ENCODE measurements around the gene ZNF148. TPM values are rescaled to one million over a fixed set of nuclear protein-coding genes. Genes with fewer than 3 reads are reported as not detected.

ZNF148 gene
- total RNA-seq, 1 donor, result 15.6 TPM

DNA sequence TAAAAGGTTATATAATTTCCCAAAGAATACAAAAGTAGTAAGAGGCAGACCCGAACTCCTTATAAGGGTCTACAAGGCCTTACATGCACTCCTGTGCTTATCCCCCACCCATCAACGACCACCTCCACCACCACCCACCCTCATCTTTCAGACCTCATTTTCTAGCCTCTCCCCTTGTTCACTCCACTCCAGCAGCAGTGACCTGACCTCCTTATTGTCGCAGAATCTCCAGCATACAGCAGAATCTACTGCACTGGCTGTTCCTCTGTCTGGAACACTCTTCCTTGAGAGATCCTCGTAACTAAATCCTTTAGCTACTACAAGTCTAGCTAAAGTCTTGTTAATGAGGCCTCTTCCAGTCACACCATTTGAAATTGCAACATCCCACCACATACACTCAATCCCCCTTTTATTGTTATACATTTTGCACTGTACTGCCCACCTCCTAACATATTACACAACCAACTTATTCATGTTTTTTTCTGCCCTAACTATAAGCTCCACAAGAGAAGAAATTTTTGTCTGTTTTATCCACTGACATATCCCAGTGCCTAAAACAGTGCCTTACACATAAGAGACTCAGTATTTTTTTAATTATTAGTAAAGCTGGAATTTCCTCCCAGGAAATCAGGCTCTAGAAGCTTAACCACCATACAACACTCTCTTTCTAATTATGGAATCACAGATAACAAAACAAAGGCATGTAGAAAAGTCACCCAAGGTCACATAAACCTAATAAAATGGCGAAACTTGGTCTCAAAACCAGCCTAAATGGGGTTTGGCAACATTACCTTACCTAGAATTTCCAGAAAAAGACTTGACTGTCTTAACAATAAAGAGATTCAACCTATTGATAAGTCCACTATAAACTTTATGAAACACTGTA is 40.2 kb downstream of the ZNF148 start:
- no peak for DNase-seq (ENCODE audit: low read depth in 2 of 3, low spot score in 2 of 3)

DNA sequence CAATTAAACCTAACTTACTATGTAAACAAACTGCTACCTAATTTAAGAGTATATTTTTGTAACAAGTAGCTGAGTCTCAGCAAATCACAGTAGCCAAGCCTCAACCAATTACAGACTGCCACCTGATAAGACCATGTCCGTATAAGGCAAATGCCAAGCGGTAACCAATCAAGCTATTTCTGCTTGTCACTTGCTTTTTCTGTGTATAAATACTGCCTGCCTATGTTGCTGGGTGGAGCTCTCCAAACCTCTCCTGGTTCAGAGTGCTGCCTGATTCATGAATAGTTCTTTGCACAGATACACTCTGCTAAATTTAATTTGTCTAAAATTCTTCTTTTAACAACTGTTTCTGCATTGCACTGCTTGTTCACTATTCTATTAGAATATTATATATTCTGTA is 42.6 kb downstream of the ZNF148 start:
- DNase-seq (ENCODE audit: low read depth in 2 of 3, low spot score in 2 of 3), result no peak

DNA sequence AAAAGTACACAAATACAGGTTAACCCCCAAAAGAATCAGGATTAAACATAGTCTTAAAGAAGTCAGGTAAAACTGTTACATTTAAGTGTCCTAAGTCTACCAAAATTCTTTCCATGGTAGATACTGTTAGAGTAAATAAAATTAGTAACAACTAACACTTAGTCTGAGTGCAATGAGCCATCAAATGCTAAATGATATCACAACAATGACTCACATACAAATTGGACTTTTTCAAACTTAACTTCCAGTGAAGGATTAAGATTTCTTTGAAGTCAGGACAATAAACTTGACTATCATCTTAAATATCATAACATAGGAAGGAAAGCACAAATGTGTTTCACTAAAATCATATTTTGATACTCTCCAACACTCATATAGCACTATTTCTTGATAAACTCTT is 43.9 kb downstream of the ZNF148 start:
- no peak for DNase-seq (ENCODE audit: low read depth in 2 of 3, low spot score in 2 of 3)

DNA sequence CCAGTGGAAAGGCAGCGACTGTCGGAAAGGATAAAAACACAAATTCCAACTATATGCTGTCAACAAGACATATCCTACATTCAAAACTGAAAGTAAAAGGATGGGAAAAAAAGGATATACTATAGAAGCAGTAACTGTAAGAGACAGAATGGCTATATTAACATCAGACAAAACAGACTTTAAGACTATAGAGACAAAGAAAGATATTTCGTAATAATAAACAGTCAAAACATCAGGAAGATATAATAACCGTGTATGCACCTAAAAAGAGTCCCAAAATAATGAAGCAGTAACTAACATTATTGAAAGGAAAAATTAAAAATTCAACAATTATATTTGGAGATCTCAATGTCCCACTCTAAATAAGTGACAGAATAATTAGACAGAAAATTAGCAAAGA is 48.2 kb downstream of the ZNF148 start:
- DNase-seq (ENCODE audit: low read depth in 2 of 3, low spot score in 2 of 3), result no peak

DNA sequence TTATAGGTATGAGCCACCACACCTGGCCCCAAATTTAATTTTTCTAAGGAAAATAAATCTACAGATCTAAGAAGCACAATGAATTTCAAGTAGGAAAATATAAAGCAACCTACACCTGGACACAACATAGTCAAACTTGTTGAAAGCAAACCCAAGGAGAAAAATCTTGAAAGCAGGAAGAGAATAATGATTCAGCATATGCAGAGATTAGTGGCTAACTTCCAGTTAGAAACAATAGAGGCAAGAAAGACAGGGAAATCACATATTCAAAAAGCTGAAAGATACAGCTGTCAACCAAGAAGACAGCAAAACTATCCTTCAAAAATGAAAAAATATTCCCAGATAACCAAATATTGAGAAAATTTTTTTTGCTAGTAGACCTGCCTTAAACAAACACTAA is 49.4 kb downstream of the ZNF148 start:
- no peak for DNase-seq (ENCODE audit: low read depth in 2 of 3, low spot score in 2 of 3)

DNA sequence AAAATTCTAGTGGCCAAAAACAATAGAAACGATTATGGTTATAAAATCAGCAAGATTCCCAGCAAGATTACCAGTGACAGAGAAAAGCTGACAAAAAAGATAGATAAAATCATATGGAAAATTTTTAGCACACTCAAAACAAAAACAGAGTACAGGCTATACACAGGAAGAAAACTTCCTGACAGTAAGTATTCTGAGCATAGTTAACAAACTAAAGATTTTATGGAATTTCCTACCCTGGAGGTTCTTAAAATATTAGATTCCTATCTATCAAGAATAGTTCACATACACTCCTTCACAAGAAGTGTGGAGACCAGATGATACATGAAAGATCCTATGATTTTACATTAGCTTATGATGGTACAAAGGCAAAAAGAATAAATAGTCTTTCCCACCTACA is 50.8 kb downstream of the ZNF148 start:
- no peak for DNase-seq (ENCODE audit: low read depth in 2 of 3, low spot score in 2 of 3)

DNA sequence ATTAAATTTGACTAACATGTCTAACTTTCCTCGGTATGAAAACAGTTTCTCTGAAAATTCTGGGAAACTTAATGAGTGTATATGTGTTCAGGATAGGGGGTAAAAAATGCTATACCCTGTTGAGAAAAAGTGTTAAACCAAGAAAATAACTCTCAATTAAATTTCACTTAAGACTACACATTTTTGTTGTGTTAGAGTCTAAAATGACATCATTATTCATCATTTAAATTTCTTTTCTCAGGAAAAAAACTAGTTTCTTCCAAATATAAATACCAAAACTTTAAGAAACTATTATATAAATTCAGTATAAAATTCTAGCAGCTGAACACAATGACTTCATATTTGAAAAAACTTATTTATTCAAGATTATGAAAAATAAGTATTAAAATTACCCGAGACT is 52.2 kb downstream of the ZNF148 start:
- DNase-seq (ENCODE audit: low read depth in 2 of 3, low spot score in 2 of 3), result no peak

DNA sequence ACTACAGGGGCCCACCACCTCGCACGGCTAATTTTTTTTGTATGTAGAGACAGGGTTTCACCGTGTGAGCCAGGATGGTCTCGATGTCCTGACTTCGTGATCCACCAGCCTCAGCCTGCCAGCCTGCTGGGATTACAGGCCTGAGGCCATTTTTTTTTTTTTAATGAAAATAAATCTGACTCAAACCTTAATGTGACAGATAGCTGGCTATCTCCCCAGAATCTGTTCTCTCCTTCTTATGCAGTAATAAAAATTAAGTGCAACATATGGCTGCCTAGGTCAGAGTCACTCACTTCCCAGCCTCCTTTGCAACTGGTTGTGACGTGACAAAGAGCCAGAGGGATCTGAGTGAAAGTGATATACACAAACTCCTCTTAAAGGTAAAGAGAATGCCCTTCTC is 53.0 kb downstream of the ZNF148 start:
- DNase-seq (ENCODE audit: low read depth in 2 of 3, low spot score in 2 of 3), result no peak

DNA sequence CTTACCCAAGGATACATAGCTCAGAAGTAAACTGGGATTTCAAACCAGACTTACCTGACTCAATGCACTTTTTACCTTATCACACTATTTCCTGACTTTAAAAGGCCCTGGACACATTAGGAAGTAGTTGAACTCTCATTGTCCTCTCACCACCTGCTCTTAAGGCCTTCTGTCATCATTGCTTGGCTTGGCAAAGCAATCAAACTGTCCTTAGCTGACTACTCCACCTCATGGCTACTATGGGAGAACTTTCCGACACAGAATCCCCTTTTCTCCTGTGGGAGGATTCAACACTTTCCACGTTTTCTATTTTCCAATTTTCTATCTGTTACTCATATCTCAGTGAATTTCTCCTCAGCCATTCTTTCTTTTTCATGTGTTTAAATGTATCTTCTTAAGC is 55.4 kb downstream of the ZNF148 start:
- DNase-seq (ENCODE audit: low read depth in 2 of 3, low spot score in 2 of 3), result no peak

DNA sequence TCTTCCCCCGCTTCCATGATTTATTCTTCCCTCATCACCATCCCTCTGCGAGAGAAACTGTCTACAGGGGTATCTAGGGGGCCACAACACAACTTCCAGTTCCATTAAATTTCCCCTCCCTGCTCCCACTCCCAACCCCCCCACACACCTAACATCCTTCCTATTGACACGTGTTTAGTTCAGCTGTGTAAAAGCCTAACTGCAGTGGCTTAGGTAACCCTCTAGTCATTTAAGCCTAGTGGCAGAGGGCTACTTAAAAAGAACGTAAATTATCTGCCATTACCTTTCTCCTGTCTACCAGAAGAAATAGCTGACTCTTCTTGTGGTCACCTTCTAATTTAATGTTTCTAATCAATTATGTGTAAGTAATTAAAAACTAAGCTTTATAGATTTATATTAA is 56.3 kb downstream of the ZNF148 start:
- no peak for DNase-seq (ENCODE audit: low read depth in 2 of 3, low spot score in 2 of 3)

DNA sequence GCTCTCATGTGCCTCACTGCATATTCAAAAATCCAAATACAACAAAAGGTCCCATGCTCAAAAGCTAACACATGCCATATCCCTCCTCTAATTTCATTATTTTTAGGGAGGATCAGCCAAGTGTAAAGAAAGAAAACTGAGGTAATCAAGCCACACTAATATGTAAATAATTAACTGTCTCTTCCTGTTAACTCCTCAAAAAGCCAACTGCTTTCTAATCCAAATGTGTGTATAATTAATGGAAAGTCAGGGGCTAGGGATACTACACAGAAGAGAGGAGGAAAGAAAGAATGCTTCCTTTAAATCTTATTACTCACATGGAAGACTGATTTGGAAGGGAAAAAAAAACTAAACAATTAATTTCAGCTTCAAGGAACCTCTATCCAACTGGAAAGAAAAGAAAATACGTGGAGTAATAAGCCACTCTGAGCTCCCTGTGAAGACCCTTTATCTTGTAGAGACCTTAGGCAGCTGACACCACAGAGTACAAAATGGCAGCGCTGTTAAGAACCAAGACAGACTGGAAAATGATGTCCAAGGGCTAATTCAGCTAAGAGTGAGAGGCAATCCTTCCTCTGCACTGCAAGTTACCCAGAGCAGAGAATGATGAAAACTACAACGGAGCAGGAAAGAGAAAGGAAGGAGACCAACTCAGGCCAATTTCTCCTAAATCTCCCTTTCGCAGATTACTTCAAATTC is 56.8 kb downstream of the ZNF148 start:
- DNase-seq (ENCODE audit: low read depth in 2 of 3, low spot score in 2 of 3), result no peak

DNA sequence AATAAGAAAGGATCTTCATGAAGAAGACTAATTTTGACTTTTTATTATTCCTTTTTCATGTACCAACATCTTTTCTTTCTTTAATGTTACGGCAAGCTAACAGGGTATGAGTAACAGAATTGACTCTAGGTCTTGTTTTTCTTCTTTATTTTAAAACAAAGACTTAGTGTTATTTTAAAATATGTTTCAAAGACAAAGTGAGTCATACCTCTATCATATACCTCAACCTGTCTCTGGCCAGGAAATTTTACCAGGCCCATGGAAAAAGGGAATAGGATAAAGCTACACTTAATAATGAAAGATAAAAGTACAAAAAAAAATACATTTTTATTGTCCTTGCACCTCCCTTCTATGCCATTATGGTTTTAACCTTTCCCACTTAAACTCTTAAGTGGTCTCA is 57.4 kb downstream of the ZNF148 start:
- no peak for DNase-seq (ENCODE audit: low read depth in 2 of 3, low spot score in 2 of 3)

DNA sequence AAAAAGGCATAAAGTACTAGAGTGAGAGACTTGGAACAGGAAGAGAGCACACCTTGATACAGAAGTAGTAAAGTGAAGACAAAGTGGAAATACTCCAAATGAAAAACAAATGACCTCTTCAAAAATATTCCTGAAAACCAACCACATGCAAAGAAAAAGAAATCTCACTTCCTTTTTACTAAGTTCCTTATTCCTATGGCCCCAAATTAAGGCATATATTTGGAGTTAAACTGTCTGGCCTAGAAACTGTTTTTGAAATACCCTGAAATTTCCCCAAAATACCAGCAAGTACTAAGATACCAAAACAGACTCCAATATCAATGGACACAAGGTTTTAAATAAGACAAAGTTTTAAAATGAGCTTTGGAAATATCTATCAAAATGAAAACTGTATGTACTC is 58.2 kb downstream of the ZNF148 start:
- DNase-seq (ENCODE audit: low read depth in 2 of 3, low spot score in 2 of 3), result no peak

DNA sequence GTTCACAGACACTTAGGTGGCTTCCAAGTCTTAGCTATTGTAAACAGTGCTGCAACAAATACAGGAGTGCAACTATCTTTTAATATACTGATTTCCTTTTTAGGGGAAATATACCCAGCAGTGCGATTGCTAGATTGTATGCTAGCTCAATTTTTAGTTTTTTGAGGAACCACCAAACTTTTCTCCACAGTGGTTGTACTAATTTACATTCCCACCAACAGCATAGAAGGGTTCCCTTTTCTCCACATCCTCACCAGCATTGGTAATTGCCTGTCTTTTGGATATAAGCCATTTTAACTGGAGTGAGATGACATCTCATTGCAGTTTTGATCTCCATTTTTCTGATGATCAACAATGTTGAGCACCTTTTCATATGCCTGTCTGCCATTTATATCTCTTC is 58.9 kb downstream of the ZNF148 start:
- DNase-seq (ENCODE audit: low read depth in 2 of 3, low spot score in 2 of 3), result no peak

DNA sequence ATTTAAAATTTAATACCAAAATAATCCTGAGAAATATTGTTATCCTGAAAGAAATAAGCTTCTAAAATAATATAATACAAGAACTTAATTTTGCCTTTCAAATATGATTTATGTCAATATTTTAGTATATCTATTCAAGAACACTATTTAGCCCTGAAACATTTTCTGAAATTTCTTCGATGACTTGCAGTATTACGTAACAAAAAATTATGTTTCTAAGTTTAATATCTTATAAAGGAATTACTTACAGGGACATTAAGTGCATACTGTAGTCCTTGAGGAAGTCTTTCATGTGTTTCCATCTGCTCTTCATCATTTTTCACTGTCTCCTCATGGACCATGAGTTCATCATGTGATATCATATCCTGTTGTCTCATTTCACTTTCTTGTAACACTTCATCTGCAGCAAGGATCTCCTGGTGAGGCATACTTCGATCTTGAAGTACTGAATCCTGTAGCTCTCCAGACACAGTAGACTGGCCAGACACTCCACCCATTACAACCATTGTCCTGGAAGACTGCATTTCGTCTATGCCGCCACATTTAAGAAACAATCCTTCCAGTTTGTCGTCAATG is 62.0 kb downstream of the ZNF148 start:
- no peak for DNase-seq (ENCODE audit: low read depth in 2 of 3, low spot score in 2 of 3)

DNA sequence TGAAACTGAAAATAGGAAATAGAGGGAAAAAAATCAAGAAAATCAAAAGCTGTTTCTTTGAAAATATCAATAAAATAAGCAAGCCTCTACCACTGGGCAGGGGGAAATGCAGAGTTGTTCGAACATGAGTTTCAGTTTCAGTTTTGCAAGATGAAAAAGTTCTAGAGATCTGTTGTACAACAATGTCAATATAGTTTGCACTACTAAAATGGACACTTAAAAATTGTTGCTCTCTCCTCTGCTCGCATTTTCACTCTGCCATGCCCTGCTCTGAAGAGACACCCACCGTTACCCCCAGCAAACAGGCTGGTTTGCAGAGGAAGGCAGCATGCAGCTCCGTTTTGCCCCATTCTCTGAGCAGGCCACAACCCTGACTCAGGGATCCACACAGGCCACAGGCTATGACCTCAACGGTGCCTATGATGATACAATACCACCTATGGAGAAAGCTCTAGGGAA is 64.5 kb downstream of the ZNF148 start:
- DNase-seq (ENCODE audit: low read depth in 2 of 3, low spot score in 2 of 3), result peak; percentile 5 to 71 (median 65)

DNA sequence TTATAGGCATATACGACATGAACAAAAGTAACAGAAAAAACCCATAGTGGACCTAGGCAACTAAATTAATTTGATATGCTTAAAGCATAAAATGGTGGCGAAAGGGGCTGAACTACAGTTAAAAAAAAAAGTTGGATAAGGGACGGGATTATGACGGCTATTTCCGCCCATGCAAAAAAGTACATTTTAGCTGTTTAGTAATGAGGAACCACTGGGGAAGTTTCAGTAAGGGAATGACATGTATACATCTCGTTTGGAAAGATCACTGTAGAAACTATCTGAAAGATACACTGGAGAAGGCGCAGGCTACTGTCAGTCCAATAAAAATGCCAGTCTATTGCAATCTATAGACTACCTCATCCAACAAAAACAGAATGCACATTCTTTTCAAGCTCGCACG is 65.6 kb downstream of the ZNF148 start:
- DNase-seq (ENCODE audit: low read depth in 2 of 3, low spot score in 2 of 3), result no peak

DNA sequence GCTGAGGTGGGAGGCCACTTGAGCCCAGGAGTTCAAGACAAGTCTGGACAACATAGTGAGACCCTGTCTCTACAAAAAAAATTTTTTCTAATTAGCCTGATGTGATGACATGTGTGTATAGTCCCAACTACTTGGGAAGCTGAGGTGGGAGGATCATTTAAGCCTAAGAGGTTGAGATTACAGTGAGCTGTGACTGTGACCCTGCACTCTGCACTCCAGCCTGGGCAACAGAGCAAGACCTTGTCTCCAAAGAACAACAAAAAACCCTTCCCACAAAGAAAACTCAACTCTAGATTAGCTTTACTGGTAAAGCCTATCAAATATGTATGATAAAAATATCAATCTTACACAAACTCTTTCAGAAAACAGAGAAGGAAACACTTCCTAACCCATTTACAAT is 68.5 kb downstream of the ZNF148 start:
- DNase-seq (ENCODE audit: low read depth in 2 of 3, low spot score in 2 of 3), result no peak

DNA sequence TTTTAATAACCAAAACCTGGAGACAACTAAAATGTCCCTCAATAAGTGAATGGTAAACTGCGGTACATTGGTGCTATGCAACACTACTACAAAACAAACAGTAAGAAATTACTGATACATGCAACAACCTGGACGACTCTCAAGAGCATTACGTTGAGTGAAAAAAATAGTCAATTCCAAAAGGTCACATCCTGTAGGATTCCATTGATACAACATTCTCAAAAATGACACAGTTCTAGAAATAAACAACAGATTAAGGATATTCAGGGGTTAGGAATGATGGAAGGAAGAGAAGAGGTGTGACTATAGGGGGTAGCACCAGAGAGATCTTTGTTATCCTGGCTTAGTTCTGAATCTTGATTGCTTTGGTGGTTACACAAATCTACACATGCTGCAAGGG is 72.2 kb downstream of the ZNF148 start:
- DNase-seq (ENCODE audit: low read depth in 2 of 3, low spot score in 2 of 3), result no peak

DNA sequence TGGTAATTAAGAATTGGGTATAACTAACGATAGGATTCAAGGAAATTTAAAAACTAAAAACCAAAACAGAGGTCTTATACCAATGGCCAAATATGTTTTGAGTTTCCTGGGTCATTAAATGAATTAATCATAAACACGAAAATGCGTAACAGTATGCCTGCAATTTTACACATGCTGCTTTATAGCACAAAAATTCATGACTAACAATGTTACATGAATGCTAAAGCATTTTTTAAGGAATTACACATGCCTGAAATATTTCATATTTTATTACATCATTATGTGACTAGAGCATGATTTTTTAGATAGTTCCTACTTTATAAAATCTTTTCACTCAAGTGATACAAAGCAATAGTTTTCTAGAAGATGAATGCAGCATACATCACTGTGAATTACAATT is 74.7 kb downstream of the ZNF148 start:
- DNase-seq (ENCODE audit: low read depth in 2 of 3, low spot score in 2 of 3), result no peak

DNA sequence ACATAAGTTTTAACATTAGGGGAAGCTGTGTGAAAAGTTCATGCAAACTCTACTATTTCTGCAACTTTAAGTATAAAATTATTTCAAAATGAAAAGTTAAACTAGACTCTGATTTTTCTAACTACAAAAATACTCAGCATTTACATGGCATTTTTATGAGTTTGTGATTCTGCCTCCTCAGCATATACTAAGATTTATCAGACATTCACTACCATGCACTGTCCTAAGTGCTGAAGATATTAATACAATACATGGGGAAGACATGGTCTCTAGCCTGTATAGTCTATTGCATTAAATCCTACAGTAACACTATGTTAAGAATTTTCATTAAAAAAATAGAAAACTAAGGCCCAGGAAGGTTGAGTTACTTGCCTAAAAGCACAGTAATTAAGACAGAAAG is 80.7 kb downstream of the ZNF148 start:
- DNase-seq (ENCODE audit: low read depth in 2 of 3, low spot score in 2 of 3), result no peak

DNA sequence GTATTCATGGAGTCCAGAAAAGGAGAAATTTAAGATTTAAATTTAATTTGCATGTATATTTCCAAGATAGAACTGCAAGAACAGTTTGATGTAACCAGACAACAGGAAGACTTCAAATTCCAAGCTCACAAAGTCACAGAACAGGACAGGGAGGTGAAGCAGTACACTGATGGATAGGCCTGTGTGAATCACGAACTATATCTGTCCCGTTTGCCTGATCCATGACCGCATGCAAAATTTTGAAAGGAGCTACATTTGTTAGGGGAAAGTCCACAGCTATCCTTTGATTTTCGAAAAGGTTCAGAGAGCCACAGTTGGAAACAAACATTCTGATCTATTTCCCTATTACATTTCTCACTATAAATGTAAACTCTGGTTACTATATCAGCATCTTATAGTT is 83.1 kb downstream of the ZNF148 start:
- no peak for DNase-seq (ENCODE audit: low read depth in 2 of 3, low spot score in 2 of 3)

All from hematopoietic multipotent progenitor cell (in vitro differentiated cells).